ENCODE data around the gene BST2.

DNA sequence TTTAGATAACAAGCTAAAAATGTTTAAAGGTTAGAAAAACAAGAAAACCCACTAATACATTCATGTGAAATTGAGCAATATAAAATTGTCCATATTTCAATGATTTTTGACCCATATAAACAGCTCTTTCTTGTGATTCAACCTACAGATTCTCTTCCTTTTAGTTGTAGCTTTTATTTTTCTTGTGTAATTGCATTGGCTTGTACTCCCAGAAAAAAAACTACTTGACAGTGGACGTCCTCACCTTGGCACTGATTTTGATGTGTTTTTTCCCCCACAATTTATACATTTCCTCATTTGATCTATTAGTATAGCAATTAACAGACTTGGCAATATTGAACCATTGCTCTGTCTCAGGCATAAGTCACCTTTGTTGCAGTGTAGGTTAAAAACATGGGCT is 16.1 kb downstream of the BST2 start:
- TF ChIP-seq, protein P1, sequence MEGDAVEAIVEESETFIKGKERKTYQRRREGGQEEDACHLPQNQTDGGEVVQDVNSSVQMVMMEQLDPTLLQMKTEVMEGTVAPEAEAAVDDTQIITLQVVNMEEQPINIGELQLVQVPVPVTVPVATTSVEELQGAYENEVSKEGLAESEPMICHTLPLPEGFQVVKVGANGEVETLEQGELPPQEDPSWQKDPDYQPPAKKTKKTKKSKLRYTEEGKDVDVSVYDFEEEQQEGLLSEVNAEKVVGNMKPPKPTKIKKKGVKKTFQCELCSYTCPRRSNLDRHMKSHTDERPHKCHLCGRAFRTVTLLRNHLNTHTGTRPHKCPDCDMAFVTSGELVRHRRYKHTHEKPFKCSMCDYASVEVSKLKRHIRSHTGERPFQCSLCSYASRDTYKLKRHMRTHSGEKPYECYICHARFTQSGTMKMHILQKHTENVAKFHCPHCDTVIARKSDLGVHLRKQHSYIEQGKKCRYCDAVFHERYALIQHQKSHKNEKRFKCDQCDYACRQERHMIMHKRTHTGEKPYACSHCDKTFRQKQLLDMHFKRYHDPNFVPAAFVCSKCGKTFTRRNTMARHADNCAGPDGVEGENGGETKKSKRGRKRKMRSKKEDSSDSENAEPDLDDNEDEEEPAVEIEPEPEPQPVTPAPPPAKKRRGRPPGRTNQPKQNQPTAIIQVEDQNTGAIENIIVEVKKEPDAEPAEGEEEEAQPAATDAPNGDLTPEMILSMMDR (IDR thresholded peaks at IDR 0.05) = no peak
- TF ChIP-seq POLR2AphosphoS5 (IDR thresholded peaks at IDR 0.05) (no peak), POLR2A (IDR thresholded peaks at IDR 0.05; ENCODE audit: low read depth) (no peak), EP300 (IDR thresholded peaks at IDR 0.05) (no peak)
